Neural cell (in vitro differentiated cells): ENCODE results near the gene LDAH.

ENCODE experiments used
- EP300 ChIP-seq: fragments of 450-650 bp; conservative IDR thresholded peaks from 2 replicates; pipeline ENCODE4 v1.6.1; 2014; ENCODE audit warnings: antibody characterized with exemption, mild to moderate bottlenecking, moderate library complexity; ENCODE audit not compliant: poor library complexity, severe bottlenecking
- SMC3 ChIP-seq: fragments of 450-650 bp; conservative IDR thresholded peaks from 2 replicates; pipeline ENCODE4 v1.6.1; 2014; ENCODE audit warnings: antibody characterized with exemption, mild to moderate bottlenecking, moderate library complexity; ENCODE audit not compliant: poor library complexity
- TF ChIP-seq, protein P1 (sequence below): fragments of 450-650 bp; IDR thresholded peaks from 2 replicates; pipeline ENCODE4 v1.5.1; 2014; ENCODE audit warnings: antibody characterized with exemption, mild to moderate bottlenecking, moderate library complexity; ENCODE audit not compliant: poor library complexity, severe bottlenecking

DNA sequence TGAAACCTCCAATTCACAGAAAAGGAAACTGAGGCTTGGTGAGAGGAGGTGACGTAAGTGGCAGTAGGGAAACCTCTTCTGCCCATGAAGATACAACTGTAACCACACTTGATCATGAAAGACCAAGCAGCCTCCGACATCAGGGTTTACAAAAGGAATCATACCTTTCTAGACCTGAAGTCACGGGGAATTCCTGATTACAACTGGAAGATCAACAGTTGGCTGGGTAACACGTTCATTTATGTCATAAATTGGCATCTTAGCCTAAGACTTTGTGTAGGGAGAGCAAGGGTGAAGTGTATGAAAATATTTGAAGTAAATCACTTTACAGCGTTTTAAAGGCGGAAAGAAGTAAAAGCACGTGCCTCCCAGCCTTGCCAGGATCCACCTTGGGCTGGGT, 172.9 kb downstream of the LDAH start:
- TF ChIP-seq SMC3 (no peak), EP300 (no peak)
- TF ChIP-seq, protein P1, sequence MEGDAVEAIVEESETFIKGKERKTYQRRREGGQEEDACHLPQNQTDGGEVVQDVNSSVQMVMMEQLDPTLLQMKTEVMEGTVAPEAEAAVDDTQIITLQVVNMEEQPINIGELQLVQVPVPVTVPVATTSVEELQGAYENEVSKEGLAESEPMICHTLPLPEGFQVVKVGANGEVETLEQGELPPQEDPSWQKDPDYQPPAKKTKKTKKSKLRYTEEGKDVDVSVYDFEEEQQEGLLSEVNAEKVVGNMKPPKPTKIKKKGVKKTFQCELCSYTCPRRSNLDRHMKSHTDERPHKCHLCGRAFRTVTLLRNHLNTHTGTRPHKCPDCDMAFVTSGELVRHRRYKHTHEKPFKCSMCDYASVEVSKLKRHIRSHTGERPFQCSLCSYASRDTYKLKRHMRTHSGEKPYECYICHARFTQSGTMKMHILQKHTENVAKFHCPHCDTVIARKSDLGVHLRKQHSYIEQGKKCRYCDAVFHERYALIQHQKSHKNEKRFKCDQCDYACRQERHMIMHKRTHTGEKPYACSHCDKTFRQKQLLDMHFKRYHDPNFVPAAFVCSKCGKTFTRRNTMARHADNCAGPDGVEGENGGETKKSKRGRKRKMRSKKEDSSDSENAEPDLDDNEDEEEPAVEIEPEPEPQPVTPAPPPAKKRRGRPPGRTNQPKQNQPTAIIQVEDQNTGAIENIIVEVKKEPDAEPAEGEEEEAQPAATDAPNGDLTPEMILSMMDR = no peak
